GM12878 (cell line): ENCODE results near the gene ZNF486. TPM values are rescaled to one million over a fixed set of nuclear protein-coding genes. Genes with fewer than 3 reads are reported as not detected.

Experiments
- ATAC-seq: fragments of 200-7000 bp; cut with Tn5 transposase; 3 replicates; pipeline ENCODE4 v1.9.1; 2020; ENCODE audit warnings: mild to moderate bottlenecking, moderate library complexity
- BruUV-seq: library from RNA; stranded (reverse); fragments of 400-500 nt; replicated peaks from 2 replicates; lab custom pipeline; 2021; lab: Mats Ljungman, UMichigan
- CTCF ChIA-PET: fragments of 300-600 bp; sonication (Branson Sonifier 250); formaldehyde crosslinking; extraction: SDS; loops from one replicate; lab custom pipeline; 2021; ENCODE audit warnings: inconsistent platforms; lab: Yijun Ruan, JAX
- POLR2A ChIA-PET: fragments of 350-600 bp; formaldehyde crosslinking; extraction: SDS; loops from one replicate; lab custom pipeline; 2021; ENCODE audit warnings: inconsistent platforms; lab: Charles Lee
- RAD21 ChIA-PET: fragments of 300-600 bp; sonication (Branson Sonifier 250); formaldehyde crosslinking; loops from one replicate; lab custom pipeline; 2023; ENCODE audit warnings: antibody characterized with exemption; ENCODE audit not compliant: unreplicated experiment; lab: Charles Lee
- SMC1A ChIA-PET: fragments of 300-600 bp; sonication (Branson Sonifier 250); formaldehyde crosslinking; loops from one replicate; lab custom pipeline; 2023; ENCODE audit not compliant: unreplicated experiment, uncharacterized antibody; lab: Charles Lee
- DNase-seq: peaks from one replicate; pipeline ENCODE4 v3.0.0-alpha.2; 2011; ENCODE audit warnings: low read depth, low spot score
- FAIRE-seq: peaks from 3 replicates; lab custom pipeline; 2011; peaks lifted over from hg19 to GRCh38; lab: Jason Lieb, UNC
- H2AFZ ChIP-seq: 2 replicates; pipeline ENCODE4 v1.6.0; 2011; ENCODE audit warnings: low read depth, low read length, control low read depth; ENCODE audit not compliant: control insufficient read depth
- H3K27ac ChIP-seq: 2 replicates; pipeline ENCODE4 v1.5.1; 2011; ENCODE audit warnings: control low read depth; ENCODE audit not compliant: control insufficient read depth, insufficient read depth
- H3K27me3 ChIP-seq, 2 experiments: replicated peaks in 1 of 2; 2 replicates each; pipeline versions ENCODE4 v1.6.0 to v1.6.1; 2011; ENCODE audit warnings: low read length in 1 of 2; ENCODE audit not compliant: control insufficient read depth in 2 of 2, insufficient read depth in 2 of 2
- H3K36me3 ChIP-seq, 2 experiments: 2 replicates each; pipeline ENCODE4 v1.5.1; 2011; ENCODE audit warnings: low read length in 1 of 2; ENCODE audit not compliant: control insufficient read depth in 2 of 2, insufficient read depth in 2 of 2
- H3K4me1 ChIP-seq: 2 replicates; pipeline ENCODE4 v1.6.1; 2011; ENCODE audit warnings: mild to moderate bottlenecking, low read length, moderate library complexity, mixed read lengths; ENCODE audit not compliant: control insufficient read depth, insufficient read depth
- H3K4me2 ChIP-seq: 2 replicates; pipeline ENCODE4 v1.6.0; 2011; ENCODE audit warnings: control low read depth; ENCODE audit not compliant: control insufficient read depth, insufficient read depth
- H3K4me3 ChIP-seq: fragments of 200-600 bp; sonication (generic); 2 replicates; pipeline ENCODE4 v1.5.1; 2016
- H3K79me2 ChIP-seq: 2 replicates; pipeline ENCODE4 v1.6.0; 2011; ENCODE audit warnings: low read length; ENCODE audit not compliant: control insufficient read depth, insufficient read depth
- H3K9ac ChIP-seq: 2 replicates; pipeline ENCODE4 v1.8.0; 2011; ENCODE audit warnings: low read length, control low read depth, mixed read lengths; ENCODE audit not compliant: control insufficient read depth, insufficient read depth
- H3K9me3 ChIP-seq: replicated peaks from 3 replicates; pipeline ENCODE4 v1.5.1; 2011; ENCODE audit warnings: mild to moderate bottlenecking, low read length; ENCODE audit not compliant: control insufficient read depth, insufficient read depth
- H4K20me1 ChIP-seq: 2 replicates; pipeline ENCODE4 v1.6.0; 2011; ENCODE audit not compliant: control insufficient read depth, insufficient read depth
- BRCA1 ChIP-seq: IDR thresholded peaks from 2 replicates; pipeline ENCODE4 v1.6.1; 2011; ENCODE audit warnings: low read depth, low read length, improper control_type of control experiment
- CREB1 ChIP-seq: IDR thresholded peaks from 2 replicates; pipeline ENCODE4 v1.6.1; 2012; ENCODE audit warnings: low read depth, mild to moderate bottlenecking, inconsistent platforms
- EED ChIP-seq: sonication (generic); IDR thresholded peaks from 2 replicates; pipeline ENCODE4 v1.6.1; 2016; ENCODE audit warnings: antibody characterized with exemption, low read depth
- ETV6 ChIP-seq, 2 experiments: fragments of 450-650 bp in 1 of 2; IDR thresholded peaks in 1 of 2; conservative IDR thresholded peaks in 1 of 2; 2 replicates each; pipeline ENCODE4 v1.6.1; 2014; ENCODE audit warnings: antibody characterized with exemption in 1 of 2, borderline replicate concordance in 1 of 2, low read depth in 1 of 2, mild to moderate bottlenecking in 1 of 2, moderate library complexity in 1 of 2
- HSF1 ChIP-seq: fragments of 150-350 bp; IDR thresholded peaks from 2 replicates; pipeline ENCODE4 v1.6.1; 2014; ENCODE audit warnings: mild to moderate bottlenecking, low read depth, low read length
- IKZF1 ChIP-seq: fragments of 450-650 bp; conservative IDR thresholded peaks from 2 replicates; pipeline ENCODE4 v1.6.1; 2017; ENCODE audit warnings: antibody characterized with exemption, mild to moderate bottlenecking
- MAX ChIP-seq: IDR thresholded peaks from 2 replicates; pipeline ENCODE4 v1.6.1; 2012; ENCODE audit warnings: low read depth, low read length, improper control_type of control experiment
- MEF2A ChIP-seq: IDR thresholded peaks from 2 replicates; pipeline ENCODE4 v1.6.1; 2011; ENCODE audit warnings: low read depth, mild to moderate bottlenecking, low read length, moderate library complexity; ENCODE audit not compliant: insufficient read depth
- NFYB ChIP-seq: IDR thresholded peaks from 2 replicates; pipeline ENCODE4 v1.6.1; 2011; ENCODE audit warnings: low read depth, mild to moderate bottlenecking, low read length, improper control_type of control experiment, moderate library complexity; ENCODE audit not compliant: insufficient read depth
- NRF1 ChIP-seq: conservative IDR thresholded peaks from 2 replicates; pipeline ENCODE4 v1.6.1; 2011; ENCODE audit warnings: mild to moderate bottlenecking, low read depth, low read length, improper control_type of control experiment
- SREBF1 ChIP-seq: IDR thresholded peaks from 2 replicates; pipeline ENCODE4 v1.6.1; 2012; ENCODE audit warnings: mild to moderate bottlenecking, low read length
- ZBTB11 ChIP-seq: fragments of 450-650 bp; formaldehyde crosslinking; IDR thresholded peaks from 2 replicates; pipeline ENCODE4 v1.5.0; 2022; ENCODE audit warnings: mild to moderate bottlenecking, missing genetic modification characterization
- ZZZ3 ChIP-seq: IDR thresholded peaks from 2 replicates; pipeline ENCODE4 v1.6.1; 2011; ENCODE audit warnings: low read depth; ENCODE audit not compliant: control insufficient read depth, insufficient read length
- WGBS: methylation state at CpG from one replicate; pipeline ENCODE4 v1.1.6; 2016; ENCODE audit warnings: low lambda C conversion rate; ENCODE audit not compliant: insufficient replicate concordance, insufficient coverage; ENCODE audit errors: missing lambda C conversion rate; 5-methylcytosine and 5-hydroxymethylcytosine counted together
- in situ Hi-C: fragments of 300-500 bp; cut with MboI; formaldehyde crosslinking; loops from 9 replicates; pipeline ENCODE4 v1.14.3; 2018; ENCODE audit warnings: mixed read lengths
- intact Hi-C: fragments of 100-400 bp; cut with micrococcal nuclease; formaldehyde crosslinking; loops from one replicate; pipeline ENCODE4 v1.14.2; 2022; ENCODE audit not compliant: unreplicated experiment
- polyA plus RNA-seq, 11 experiments: library from polyadenylated mRNA; depleted of rRNA in 4 of 11; unstranded in 6 of 11; stranded (reverse) in 5 of 11; fragments of >200 nt; fragmentation: Nextera tagmentation in 4 of 11; fragmentation: Illumina TruSeq in 1 of 11; extraction: Ambion mirVana in 4 of 11; extraction: Trizol in 1 of 11; gene quantifications; 1 replicate in 1 of 11; 2 replicates in 10 of 11; pipeline versions ENCODE4 v1.2.1 to v1.2.3, GENCODE V29; 2011 to 2016; ENCODE audit warnings: inconsistent platforms in 2 of 11, missing spikeins in 2 of 11, low read depth in 1 of 11
- total RNA-seq, 4 experiments: library from RNA; depleted of rRNA in 3 of 4; stranded (reverse); fragments of >200 nt in 3 of 4; fragmentation: Illumina TruSeq in 1 of 4; extraction: Trizol in 1 of 4; gene quantifications; 2 replicates each; pipeline versions ENCODE4 v1.2.1 to v1.2.3, GENCODE V29; 2013 to 2021

ZNF486 gene
- total and polyA plus RNA-seq, 10 of the 15 experiments (the other 5 are each of a cell fraction or from before 2014, with no cell fraction given), result 0.02 to 1.0 (median 0.09) TPM; not detected in 1

- no peak for DNase-seq
- FAIRE-seq, result no peak
- no peak overlapping the region for H3K9ac ChIP-seq
- ChIA-PET SMC1A (no interaction called here), RAD21 (no interaction called here), POLR2A (no interaction called here), CTCF (interaction anchor here (1.6 kb wide), 1 partner anchor 12 kb away, joined by 3 read pairs; no protein-coding TSS in a partner anchor)
- H3K27ac ChIP-seq, result no peak overlapping the region
- intact Hi-C loops, result no loop called here
- no peaks in the 10 kb centered on the region for H3K36me3 ChIP-seq
- no peak overlapping the region for H3K4me3 ChIP-seq
- H3K9me3 ChIP-seq, result no peaks in the 10 kb centered on the region; the same call in 2 of the 3 replicates
- no peak overlapping the region for H3K4me2 ChIP-seq
- H4K20me1 ChIP-seq, result no peaks in the 10 kb centered on the region
- TF ChIP-seq ZBTB11 (CRISPR knock-in tag) (no peak), BRCA1 (no peak), NRF1 (no peak)
- H3K27me3 ChIP-seq, result no peaks in the 10 kb centered on the region
- in situ Hi-C loops, result no loop called here
- WGBS, result 100% methylated on average over 3 of the region's 3 CpGs
- BruUV-seq, result no TSS peak
- ATAC-seq, result no peak
- no peaks in the 10 kb centered on the region for H3K4me1 ChIP-seq
- H3K79me2 ChIP-seq, result no peaks in the 10 kb centered on the region
- no peak overlapping the region for H2AFZ ChIP-seq
Measured at GRCh38 chr19:20197747-20198146, 30.7 kb downstream of the ZNF486 start.

GRCh38 chr19:20209051-20209450, 42.0 kb downstream of the ZNF486 start:
- Histone ChIP-seq H3K36me3 (no peaks in the 10 kb centered on the region), H3K27me3 (no peaks in the 10 kb centered on the region), H3K27ac (no peak overlapping the region), H3K79me2 (no peaks in the 10 kb centered on the region), H2AFZ (no peak overlapping the region), H4K20me1 (no peaks in the 10 kb centered on the region), H3K4me3 (no peak overlapping the region), H3K4me1 (no peaks in the 10 kb centered on the region), H3K4me2 (no peak overlapping the region), H3K9me3 (no peaks in the 10 kb centered on the region), H3K9ac (no peak overlapping the region)
- BruUV-seq, result no TSS peak
- no peak for ATAC-seq
- FAIRE-seq, result no peak
- RAD21 ChIA-PET, result no interaction called here
- 87% methylated on average over 2 of the region's 2 CpGs for WGBS
- in situ Hi-C loops, result no loop called here
- SMC1A ChIA-PET, result no interaction called here
- POLR2A ChIA-PET, result no interaction called here
- CTCF ChIA-PET, result interaction anchor here (1.0 kb wide), 1 partner anchor 11 kb away, joined by 3 read pairs; no protein-coding TSS in a partner anchor
- no peak for DNase-seq
- intact Hi-C loops, result no loop called here
- TF ChIP-seq SREBF1 (no peak), CREB1 (no peak), NFYB (no peak), MEF2A (no peak), ETV6 (conservative IDR thresholded peaks at IDR 0.05 in 1 of 2, IDR thresholded peaks at IDR 0.05 in 1 of 2; ENCODE audit: borderline replicate concordance in 1 of 2, low read depth in 1 of 2) (no peak), ZZZ3 (no peak), IKZF1 (no peak), EED (no peak), MAX (no peak), HSF1 (no peak)
